GM15510 (cell line): Measurements from ENCODE around the gene PRG2.
A peak's percentile ranks its signal among the peaks of the same experiment; 100 is the strongest.

Experiments used
- POLR2A ChIP-seq: IDR thresholded peaks from 3 replicates; pipeline ENCODE4 v1.6.1; 2011; ENCODE audit warnings: borderline replicate concordance; ENCODE audit not compliant: insufficient read length; ENCODE audit errors: extremely low read depth

The PRG2 gene

DNA sequence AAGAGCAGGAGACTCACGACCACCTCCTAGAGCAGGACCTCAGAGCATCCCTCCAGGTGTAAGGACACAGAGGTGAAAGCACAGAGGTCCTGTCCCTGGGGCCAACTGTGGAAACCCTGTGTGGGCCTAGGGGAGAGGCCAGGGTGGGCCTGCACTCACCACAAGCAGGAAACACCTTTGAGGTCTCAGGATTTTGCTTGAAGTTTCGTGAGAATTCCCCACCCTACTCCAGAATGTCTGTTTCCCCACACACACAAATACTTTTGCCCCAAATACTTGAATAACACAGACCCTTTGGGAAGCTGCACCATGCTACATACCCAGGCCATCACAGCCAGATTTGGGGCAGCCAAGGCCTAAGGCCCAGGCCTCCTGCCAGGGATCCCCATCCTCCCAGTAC is 18.3 kb upstream of the PRG2 start:
- no peak for TF ChIP-seq POLR2A

DNA sequence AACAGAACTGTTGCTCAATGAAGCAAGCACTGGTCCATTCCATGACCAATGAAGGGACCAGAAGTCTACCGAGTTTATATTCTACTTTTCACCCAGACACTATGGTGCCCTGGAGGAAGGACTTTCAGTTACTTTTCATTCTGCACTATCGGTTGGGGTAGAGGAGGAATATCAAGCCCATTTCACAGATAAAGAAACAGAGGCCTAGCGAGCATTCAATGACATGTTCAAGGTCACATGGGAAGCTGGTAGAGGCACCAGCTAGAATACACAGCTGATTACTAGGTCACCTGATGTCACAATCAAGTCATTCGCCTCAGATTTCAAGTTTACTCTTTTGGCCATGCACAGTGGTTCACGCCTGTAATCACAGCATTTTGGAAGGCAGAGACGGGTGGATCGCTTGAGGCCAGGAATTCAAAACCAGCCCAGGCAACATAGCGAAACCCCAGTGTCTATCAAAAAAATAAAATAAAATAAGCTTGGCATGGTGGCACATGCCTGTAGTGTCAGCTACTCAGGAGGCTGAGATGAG is 17.6 kb upstream of the PRG2 start:
- no peak for TF ChIP-seq POLR2A

DNA sequence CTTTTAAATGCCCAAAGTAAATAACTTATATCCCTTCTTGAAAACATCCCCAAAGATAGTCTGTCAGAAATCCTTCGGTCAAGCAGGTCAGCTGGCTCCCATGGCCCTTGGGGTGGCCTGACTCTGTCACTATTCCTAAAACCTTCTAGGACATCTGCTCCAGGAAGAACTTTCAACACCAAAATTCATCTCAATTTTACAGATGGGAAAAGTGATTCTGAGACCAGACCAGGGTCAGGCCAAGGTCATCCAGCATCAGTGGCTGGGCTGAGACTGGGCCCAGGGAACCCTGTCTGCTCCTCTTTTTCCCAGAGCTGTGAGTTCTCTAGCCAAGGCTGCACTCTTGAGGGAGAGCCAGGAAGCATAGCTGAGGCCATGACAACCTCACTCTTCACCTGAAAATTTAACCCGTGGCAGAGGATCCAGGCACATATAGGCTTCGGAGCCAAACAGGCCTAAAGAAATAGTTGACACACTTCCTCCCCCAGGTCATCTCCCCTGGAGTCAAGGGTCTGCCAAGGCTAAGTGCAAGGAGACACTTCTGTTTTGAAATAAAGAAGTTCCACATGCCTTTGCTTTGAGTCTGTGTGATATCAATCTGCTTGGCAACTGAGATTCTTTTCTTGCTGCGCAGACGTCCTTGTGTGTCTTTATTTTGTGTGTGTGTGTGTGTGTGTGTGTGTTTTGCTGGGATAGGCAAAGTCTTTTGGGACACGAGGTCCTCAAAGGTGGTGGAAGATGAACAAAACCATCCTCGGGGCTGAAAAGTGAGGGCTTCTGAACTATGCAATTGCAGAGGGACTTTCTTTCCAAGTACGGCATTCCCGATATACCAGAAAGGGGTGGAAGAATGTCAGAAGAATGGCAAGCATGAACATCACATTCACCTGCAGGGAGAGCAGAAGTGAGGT is 16.8 kb upstream of the PRG2 start:
- TF ChIP-seq POLR2A, result no peak

DNA sequence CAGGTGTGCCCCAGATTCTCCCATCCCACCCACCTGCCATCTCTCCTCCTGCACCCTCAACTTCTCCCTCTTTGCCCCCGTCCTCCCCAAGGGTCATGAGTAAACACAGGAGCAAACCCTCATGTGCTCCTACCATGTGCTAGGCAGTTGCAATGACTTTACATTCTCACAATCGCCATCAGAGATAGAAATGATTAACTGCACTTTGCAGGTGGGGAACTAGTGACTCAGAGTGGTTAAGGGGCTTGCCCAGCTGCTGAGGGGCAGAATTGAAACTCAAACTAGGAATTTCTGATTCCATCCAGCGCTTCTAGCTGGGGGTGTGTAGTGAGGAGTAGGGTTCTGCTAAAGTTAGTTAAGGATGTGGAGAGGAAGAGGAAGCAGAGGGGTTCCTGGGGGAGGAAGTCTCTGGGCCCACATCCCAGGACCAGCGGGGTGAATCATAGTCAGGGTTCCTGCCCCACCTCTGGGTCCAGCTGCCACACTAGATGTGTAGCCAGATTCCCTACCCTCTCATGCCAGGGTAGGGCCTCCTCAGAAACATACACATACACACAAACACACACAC is 16.0 kb upstream of the PRG2 start:
- no peak for TF ChIP-seq POLR2A

DNA sequence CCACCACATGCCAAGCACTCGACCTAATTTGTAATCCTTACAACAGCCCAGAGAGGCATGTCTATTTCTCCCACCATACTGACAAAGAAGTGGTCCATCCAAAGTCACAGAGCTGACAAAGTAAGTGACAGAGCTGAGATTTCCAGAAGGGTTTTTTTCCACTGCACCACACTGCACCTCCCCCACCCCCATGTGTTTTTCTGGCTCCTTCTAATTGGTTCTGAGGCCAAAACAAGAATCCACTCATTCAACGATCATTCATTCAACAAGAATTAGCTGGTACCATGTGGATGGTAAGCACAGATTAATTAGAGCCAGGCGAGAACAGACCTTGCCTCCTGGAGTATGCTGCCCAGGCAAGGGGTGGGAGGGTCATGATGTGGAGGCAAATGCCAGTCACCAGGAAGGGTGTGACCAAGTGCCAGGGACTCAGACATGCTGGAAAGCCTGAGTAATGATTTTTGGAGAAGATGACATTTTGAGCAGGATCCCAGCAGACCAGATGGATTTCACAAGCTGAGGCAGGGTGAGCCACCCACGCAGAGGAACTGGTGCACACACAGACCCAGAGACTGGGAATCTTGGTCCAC is 14.9 kb upstream of the PRG2 start:
- peak; percentile 15 for TF ChIP-seq POLR2A

DNA sequence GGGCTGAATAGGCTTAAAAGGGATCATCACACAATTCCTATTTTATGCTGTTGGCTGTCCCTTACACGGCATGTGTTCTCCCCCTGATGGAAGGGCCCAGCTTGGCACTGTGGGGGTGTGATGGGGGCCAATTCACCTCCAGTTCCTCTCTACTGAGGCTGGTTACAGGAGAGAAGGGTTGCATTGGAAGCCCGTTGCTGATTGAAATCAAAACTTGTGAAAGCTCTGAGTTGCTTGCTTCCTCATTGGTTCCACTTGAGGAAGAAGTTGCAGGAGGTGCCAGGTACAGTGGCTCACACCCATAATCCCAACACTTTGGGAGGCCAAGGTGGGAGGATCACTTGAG is 13.3 kb upstream of the PRG2 start:
- no peak for TF ChIP-seq POLR2A

DNA sequence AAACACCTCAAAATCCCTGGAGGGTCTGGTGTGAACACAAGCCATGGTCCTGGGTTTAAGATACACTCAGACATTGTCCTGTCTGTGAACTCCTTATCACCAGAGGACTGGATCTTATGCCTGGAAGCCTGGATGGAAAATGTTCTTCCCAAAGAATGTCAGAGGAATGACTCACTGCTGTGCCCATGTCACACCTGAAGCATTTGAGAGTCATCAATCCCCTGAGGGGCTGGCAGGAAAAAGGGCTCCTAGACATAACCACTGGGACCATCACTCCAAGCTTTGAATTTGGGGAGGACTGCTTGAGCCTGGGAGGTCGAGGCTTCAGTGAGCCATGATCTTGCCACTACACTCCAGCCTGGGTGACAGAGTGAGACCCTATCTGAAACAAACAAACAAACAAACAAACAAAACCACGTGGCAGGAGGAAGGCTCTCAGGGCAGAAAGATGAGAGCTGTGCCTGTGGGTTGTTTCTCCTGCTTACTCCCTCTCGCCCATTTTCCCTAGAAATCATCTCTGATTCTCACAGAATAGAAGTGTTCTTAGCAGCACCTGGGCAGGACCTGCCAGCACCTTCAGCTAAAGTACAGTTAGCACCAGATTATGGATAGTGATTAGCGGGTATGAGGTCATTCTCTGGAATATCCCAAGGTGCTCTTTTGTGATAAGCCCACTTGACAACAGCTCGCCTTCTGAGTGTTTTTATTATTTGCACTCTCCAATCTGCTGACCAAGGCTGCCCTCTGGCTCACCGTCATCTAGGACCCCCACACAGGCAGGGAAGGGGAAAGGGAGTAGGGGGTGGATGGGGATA is 11.9 kb upstream of the PRG2 start:
- no peak for TF ChIP-seq POLR2A

DNA sequence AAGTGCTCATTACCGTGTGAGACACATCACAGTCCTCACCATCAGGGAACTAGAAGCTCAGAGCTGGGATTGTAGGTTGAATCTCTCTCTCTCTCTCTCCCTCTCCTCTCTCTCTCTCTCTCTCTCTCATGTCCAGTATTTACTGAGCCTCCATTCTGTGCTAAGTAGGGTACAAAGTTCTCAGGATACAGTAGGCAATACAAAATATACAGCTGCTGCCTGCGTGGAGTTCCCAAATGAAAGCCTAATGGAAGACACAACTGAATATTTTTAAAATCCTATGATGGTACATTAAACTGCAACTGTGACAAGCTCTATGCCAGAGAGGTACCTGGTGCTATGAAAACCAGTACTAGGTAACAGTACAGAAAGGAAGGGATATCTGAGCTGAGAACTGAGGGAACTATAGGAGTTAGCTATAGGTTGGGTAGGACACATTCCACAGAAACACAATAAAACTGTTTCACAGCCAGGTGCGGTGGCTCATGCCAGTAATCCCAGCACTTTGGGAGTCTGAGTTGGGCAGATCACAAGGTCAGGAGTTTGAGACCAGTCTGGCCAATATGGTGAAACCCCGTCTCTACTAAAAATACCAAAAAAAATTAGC is 9.6 kb upstream of the PRG2 start:
- TF ChIP-seq POLR2A, result no peak

DNA sequence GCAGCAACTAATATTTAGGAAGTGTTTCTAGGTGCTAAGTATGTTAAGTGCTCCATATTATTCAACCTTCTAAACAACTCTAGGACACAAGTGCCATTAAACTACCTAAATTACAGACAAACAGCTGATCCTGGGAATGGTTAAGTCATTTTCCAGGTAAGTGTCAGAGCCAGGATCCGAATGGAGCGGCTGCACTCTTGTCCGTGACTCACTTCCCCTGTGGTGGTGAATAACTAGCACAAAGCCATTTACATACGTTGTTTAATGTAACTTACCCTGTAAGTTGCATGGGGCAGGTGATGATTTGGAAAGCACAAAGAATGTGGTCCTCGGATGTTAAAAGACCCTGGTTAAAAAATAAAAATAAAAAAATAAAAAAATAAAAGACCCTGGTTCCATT is 8.8 kb upstream of the PRG2 start:
- TF ChIP-seq POLR2A, result no peak

DNA sequence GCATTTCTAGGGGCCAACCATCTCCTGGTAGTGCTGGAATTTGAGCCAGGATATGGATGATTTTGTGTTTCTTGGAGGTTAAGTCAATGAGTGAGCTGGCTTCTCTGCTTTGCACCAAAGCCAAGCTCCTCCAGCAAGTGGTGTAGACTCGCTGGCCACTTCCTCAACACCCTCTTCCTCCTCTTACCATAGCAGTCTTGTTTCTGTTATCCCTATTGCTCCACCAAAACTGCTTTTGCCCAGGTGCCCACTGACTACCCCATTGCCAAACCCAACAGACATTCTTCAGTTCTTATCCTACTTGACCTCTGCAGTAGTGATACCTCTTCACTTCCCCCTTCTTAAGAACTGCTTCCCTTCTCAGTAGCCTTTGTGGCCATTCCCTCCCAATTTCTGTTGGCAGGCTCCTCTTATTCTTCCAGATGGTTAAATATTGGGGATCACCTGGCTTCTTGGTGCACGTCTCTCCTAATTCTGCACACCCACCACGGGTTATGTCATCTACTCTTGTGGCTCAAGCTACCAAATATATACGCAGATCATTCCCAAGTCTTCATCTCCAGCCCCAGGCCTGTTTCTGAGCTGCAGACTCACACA is 7.0 kb upstream of the PRG2 start:
- no peak for TF ChIP-seq POLR2A

DNA sequence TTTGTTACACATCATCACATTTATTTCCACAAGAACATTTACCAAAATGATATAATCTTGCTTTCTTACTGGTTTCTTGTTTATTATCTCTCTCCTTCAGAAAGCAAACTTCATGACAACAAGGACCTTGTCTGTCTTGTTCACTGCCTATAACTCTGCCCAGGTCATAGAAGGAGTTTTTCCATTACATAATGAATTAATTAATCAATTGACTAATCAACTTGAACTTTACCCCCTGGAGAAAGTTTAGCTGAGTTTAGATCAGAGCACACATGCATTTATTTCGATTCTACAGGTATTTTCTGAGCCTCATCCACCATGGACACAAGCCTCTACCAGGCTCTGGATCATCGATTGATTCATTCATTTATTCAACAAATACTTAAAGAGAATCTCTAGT is 6.3 kb upstream of the PRG2 start:
- no peak for TF ChIP-seq POLR2A

DNA sequence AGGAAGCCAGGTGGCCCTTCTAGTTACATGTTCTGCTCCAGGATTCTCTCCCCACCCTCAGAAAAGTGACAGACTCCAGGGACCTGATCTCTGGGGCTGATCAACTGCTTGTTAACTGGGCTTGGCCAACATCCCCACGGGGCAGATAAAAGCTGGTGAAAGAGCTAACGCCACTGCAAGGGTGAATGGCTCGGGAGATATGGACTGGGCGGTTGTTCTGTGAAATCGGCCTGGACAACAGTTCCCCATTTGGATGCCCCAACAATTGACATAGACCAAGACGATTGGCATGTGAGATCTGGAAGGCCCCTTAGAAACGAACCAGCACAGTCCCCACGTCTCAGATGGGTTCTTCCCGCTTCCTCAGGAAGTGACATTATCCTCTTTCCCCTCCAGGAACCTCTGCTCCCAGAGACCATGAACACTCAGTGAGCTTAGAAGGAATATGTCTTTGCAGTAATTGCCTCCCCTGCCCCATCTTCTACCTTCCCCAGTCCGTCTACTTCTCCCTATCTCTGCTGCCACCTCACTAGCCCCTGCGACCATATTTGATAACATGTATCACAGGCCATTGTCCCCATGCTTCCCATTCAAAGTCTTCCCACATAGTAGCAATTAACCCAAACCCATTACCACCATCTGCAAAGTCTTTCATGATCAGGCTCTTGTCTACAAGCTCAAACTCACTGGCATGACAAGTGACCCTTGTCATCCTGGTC is 5.6 kb upstream of the PRG2 start:
- no peak for TF ChIP-seq POLR2A

DNA sequence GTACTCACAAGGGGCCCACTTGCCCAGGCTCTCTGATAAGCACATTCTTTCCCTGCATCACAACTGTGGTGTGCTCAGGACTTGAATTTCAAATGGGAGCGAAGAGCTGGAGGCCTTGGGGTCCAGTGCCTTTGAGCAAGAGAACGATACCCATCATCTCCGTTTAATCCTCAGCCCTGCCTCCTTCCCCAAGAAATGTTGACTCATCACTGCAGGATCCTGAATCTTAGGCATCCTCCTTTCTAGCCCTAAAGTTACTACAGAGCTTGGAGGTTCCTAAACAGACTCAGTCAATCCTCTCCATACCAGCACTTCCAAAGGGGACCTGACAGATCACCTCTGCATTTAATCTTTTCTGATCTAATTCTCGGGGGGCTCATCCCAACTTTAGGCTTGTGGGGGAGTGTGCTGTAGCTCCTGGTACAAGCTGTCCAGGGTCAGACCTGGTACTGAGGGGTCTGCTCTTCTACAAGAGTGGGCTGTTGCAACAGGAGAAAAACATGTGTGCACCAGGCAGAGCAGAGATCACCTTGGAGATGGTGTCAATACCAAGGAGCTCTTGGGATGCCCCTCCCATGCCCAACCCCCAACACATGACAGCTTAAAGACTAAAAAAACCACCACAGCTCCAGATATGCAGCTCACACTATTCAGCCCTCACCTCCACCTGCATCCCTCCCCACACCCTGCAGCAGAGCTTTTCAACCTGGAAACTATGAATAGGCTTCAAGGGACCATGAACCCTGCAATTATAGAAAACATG is 3.9 kb upstream of the PRG2 start:
- no peak for TF ChIP-seq POLR2A
